LoVo (cell line): ENCODE measurements around the gene HMGB1.
"Not testable (repeated sequence)": the region's sequence is repeated elsewhere in the genome, so short reads cannot be mapped to it uniquely, and the experiment has no call there.

Experiments used
- DNase-seq: peaks from one replicate; pipeline ENCODE4 v3.0.0-alpha.2; 2016; ENCODE audit warnings: low spot score

The HMGB1 gene

GRCh38 chr13:30466358-30466714 lies 600 bp upstream of the HMGB1 start:
- no peak for DNase-seq

GRCh38 chr13:30465343-30465592 lies 468 bp downstream of the HMGB1 start:
- no peak for DNase-seq

- peak; percentile 69 for DNase-seq
These were observed 1.0 kb downstream of the HMGB1 start for GRCh38 chr13:30464496-30465342.

- peak; percentile 47 for DNase-seq
These were observed 1.8 kb downstream of the HMGB1 start for GRCh38 chr13:30463787-30464495.

GRCh38 chr13:30461279-30462066 lies 4.3 kb downstream of the HMGB1 start:
- not testable (repeated sequence) for DNase-seq

- DNase-seq: no peak
These were observed 8.3 kb downstream of the HMGB1 start for GRCh38 chr13:30457306-30457891.

GRCh38 chr13:30456290-30456689 lies 9.4 kb downstream of the HMGB1 start:
- no peak for DNase-seq

DNA sequence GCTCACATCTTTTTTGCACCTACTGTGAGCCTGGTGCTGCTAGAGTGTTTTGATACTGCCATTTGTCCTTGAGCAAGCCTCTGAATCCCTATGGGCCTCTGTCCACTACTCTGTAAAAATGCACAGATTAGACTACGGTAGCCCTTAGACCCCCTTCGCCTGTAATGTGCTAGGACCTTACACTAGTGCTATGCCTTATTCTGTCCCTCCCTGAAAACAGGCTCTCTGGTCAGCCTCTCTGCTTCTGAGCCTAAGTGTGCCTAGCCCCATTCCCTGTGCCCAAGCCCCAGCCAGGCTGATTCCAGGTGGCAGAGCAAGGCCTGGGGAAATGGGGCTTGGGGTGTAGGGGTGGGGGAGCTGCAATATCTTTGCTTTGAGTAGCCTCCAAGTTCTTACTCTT lies 10.7 kb downstream of the HMGB1 start:
- DNase-seq: no peak

- no peak for DNase-seq
These were observed 12.0 kb downstream of the HMGB1 start for GRCh38 chr13:30453727-30454126.

GRCh38 chr13:30451476-30451875 lies 14.3 kb downstream of the HMGB1 start:
- DNase-seq: not testable (repeated sequence)

GRCh38 chr13:30450066-30450465 lies 15.7 kb downstream of the HMGB1 start:
- no peak for DNase-seq

- no peak for DNase-seq
These were observed 17.3 kb downstream of the HMGB1 start for GRCh38 chr13:30448441-30448840.

DNA sequence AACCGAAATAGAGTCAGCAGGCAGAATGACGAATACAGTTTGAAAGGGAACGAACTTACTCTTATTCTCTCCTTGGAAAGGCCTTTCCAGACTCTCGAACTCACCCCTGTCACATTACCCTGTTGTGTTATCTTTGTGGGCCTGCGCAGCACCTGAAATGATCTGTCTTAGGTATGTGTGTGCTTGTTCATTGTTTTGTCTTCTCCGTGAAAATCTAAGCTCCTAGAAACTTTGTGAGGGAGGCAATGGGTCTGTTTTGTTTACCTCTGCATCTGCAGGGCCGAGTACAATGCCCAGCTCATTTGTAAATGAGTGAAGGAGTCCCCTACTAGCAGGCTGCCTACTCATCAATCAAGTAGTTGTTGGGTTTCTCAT lies 19.6 kb downstream of the HMGB1 start:
- DNase-seq: no peak

DNA sequence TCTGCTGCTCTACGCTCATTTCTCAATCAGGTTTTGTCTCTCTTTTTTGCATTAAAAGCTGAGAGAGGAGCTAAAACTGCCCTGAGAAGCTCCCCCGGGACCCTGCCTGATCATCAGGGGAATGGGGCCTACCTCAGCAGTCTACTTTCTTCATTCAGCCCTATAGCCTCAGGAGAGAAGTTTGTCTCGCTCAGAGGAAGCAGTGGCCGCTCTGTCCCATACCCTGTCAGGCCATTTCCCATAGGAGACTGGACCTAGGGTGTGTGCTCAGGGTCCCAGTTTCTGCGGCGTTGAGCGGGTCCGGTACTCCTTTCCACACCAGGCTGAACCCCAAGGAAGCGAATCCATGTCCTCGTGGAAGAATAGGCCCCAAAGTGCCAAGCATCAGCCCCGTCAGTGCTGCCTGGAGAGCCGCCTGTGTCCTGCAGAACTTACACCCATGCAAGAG lies 21.8 kb downstream of the HMGB1 start:
- DNase-seq: no peak

DNA sequence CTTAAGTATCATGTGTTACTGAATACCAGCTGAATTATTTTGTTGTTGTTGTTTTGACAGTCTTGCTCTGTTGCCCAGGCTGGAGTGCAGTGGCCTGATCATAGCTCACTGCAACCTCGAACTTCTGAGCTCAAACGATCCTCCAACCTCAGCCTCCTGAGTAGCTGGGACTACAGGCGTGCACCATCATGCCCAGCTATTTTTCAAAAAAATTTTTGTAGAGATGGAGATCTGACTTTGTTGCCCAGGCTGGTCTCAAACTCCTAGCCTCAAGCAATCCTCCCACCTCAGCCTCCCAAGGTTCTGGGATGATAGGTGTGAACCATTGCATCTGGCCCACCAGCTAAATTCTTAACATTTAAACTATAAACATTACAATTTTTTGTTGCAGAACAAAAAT lies 22.2 kb downstream of the HMGB1 start:
- not testable (repeated sequence) for DNase-seq

GRCh38 chr13:30442926-30443325 lies 22.8 kb downstream of the HMGB1 start:
- DNase-seq: no peak

GRCh38 chr13:30440910-30441703 lies 24.6 kb downstream of the HMGB1 start:
- no peak for DNase-seq

GRCh38 chr13:30438286-30438685 lies 27.4 kb downstream of the HMGB1 start:
- DNase-seq: no peak

GRCh38 chr13:30437177-30437576 lies 28.6 kb downstream of the HMGB1 start:
- no peak for DNase-seq

- no peak for DNase-seq
These were observed 29.8 kb downstream of the HMGB1 start for GRCh38 chr13:30435911-30436451.

DNA sequence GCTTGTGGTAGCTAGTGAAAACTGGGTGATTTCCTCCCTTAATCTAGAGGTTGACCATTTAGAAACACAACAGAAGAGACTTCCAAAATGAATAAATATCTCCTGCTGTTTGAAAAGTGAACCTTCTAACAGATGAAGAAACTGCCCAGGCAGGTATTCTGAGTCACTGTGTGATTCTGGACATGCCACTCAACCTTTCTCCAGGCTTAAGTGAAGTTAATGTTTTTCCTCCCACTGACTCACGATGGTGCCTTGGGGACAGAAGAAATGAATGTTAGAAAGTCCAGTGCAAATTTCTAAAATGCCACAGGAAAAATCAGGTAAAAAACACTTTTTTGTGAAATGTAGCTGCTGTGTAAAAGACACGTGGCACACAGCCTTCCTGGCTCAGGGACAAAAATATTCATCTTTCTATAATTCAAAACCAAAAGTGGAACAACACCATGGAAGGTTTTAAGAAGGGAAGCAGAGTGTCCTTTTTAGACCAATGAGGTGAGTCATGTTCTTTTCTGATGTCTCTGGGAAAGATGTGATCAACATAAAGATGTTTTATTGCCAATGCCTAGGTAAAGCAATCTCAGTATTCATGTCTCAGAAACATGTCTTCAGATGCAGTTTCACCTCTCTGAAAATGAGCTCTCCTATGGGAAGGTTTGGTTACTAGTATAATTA lies 34.3 kb downstream of the HMGB1 start:
- DNase-seq: peak; percentile 57
